Loucy (cell line): ENCODE data around the gene F13A1.

Experiments used
- CTCF ChIP-seq: fragments of 200-600 bp; sonication (generic); conservative IDR thresholded peaks from 2 replicates; pipeline ENCODE4 v1.5.1; 2014; ENCODE audit warnings: mild to moderate bottlenecking, antibody characterized with exemption, low read length
- EZH2phosphoT487 ChIP-seq: fragments of 200-600 bp; IDR thresholded peaks from 2 replicates; pipeline ENCODE4 v1.6.1; 2018; ENCODE audit warnings: antibody characterized with exemption, mild to moderate bottlenecking, moderate library complexity, borderline replicate concordance

- TF ChIP-seq CTCF = no peak
- TF ChIP-seq EZH2phosphoT487 = no peak
Measured at GRCh38 chr6:6191476-6191875, 129.0 kb downstream of the F13A1 start.
